ENCODE data around the gene TSPY9.
"Not testable (repeated sequence)": the region's sequence is repeated elsewhere in the genome, so short reads cannot be mapped to it uniquely, and the experiment has no call there.

Gene TSPY9

GRCh38 chrY:9486967-9487366 lies at the start of gene TSPY9:
Gene TSPY9, plus strand, starts transcription at chrY:9487267. Its CDS starts 46 bp downstream, at chrY:9487313.
- not testable (repeated sequence) for H3K27ac Mint-ChIP-seq, ATAC-seq, H3K36me3 Mint-ChIP-seq, H3K4me1 Mint-ChIP-seq, H3K27me3 Mint-ChIP-seq, H3K4me3 Mint-ChIP-seq, H3K9me3 Mint-ChIP-seq

GRCh38 chrY:9466655-9467054 lies 20.4 kb upstream of the TSPY9 start, which contains the start of gene TSPY1:
Gene TSPY1, plus strand, starts transcription at chrY:9466955. Its CDS starts 46 bp downstream, at chrY:9467001.
- H3K9me3 Mint-ChIP-seq, H3K4me1 Mint-ChIP-seq, H3K36me3 Mint-ChIP-seq, H3K27me3 Mint-ChIP-seq, H3K4me3 Mint-ChIP-seq, H3K27ac Mint-ChIP-seq, ATAC-seq: not testable (repeated sequence)

GRCh38 chrY:9504396-9504795 lies 17.3 kb downstream of the TSPY9 start:
- not testable (repeated sequence) for ATAC-seq, H3K4me3 Mint-ChIP-seq, H3K27me3 Mint-ChIP-seq, H3K4me1 Mint-ChIP-seq, H3K36me3 Mint-ChIP-seq, H3K9me3 Mint-ChIP-seq, H3K27ac Mint-ChIP-seq

- H3K9me3 Mint-ChIP-seq, H3K4me1 Mint-ChIP-seq, H3K27ac Mint-ChIP-seq, H3K36me3 Mint-ChIP-seq, ATAC-seq, H3K4me3 Mint-ChIP-seq, H3K27me3 Mint-ChIP-seq: not testable (repeated sequence)
These were observed 29.2 kb downstream of the TSPY9 start for GRCh38 chrY:9516287-9516686.

- H3K27ac Mint-ChIP-seq, H3K36me3 Mint-ChIP-seq, ATAC-seq, H3K9me3 Mint-ChIP-seq, H3K4me3 Mint-ChIP-seq, H3K4me1 Mint-ChIP-seq, H3K27me3 Mint-ChIP-seq: not testable (repeated sequence)
These were observed 40.5 kb downstream of the TSPY9 start, which contains the start of gene TSPY10 for GRCh38 chrY:9527580-9527979. Gene TSPY10, plus strand, starts transcription at chrY:9527880. Its CDS starts 46 bp downstream, at chrY:9527926.
